Activated naive CD4-positive, alpha-beta T cell treated with anti-CD3 and anti-CD28 coated beads, Interleukin-2, amount 10 ng/mL, durations not matched to agents 7 days and 5 days (primary cell): ENCODE data around the gene MBOAT2.

Experiments used
- CTCF ChIA-PET: fragments of 350-600 bp; sonication (Branson Sonifier 250); formaldehyde crosslinking; loops from one replicate; lab custom pipeline; 2021; ENCODE audit warnings: antibody characterized with exemption; lab: Charles Lee
- DNase-seq: peaks from one replicate; pipeline ENCODE4 v3.0.0-alpha.2; 2020
- H3K27ac Mint-ChIP-seq: one replicate; pipeline ENCODE4 v1.8.0; 2021; ENCODE audit warnings: mild to moderate bottlenecking, moderate library complexity, mixed read lengths
- H3K27me3 Mint-ChIP-seq: one replicate; pipeline ENCODE4 v1.8.0; 2021; ENCODE audit warnings: mild to moderate bottlenecking, mixed read lengths
- H3K36me3 Mint-ChIP-seq: one replicate; pipeline ENCODE4 v1.8.0; 2021; ENCODE audit warnings: mixed read lengths
- H3K4me1 Mint-ChIP-seq: one replicate; pipeline ENCODE4 v1.8.0; 2021; ENCODE audit warnings: mixed read lengths
- H3K4me3 Mint-ChIP-seq: one replicate; pipeline ENCODE4 v1.8.0; 2021; ENCODE audit warnings: mild to moderate bottlenecking, moderate library complexity, mixed read lengths
- H3K9me3 Mint-ChIP-seq: one replicate; pipeline ENCODE4 v1.8.0; 2021; ENCODE audit warnings: mixed read lengths

MBOAT2 gene

DNA sequence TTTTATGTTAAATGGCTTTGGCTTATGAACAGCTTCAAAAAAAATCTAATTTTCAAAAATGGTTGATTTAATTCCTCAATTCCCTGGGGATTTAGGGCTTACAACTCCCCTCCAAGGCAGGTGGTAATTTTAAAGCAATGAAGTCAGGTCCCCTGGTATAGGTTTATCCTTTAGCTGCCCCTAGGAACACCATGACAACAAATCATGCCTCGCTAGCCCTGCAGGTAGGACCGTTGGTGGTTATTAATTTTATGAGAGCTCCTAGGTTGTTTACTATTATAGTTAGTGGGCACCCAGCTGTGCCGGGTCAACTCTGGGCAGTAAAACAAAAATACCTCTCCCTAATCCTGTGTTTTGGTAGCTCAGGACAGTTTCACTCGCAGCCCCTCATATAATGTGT is 26.2 kb upstream of the MBOAT2 start:
- Mint-ChIP-seq H3K27ac (no peak overlapping the region), H3K27me3 (peaks cover 28% of the 10 kb centered on the region), H3K4me1 (peaks cover 17% of the 10 kb centered on the region), H3K4me3 (no peak overlapping the region), H3K9me3 (no peaks in the 10 kb centered on the region), H3K36me3 (no peaks in the 10 kb centered on the region)
- CTCF ChIA-PET, result no interaction called here
- no peak for DNase-seq

GRCh38 chr2:9027884-9028283 is 24.4 kb upstream of the MBOAT2 start:
- no peaks in the 10 kb centered on the region for H3K36me3 Mint-ChIP-seq
- peaks cover 25% of the 10 kb centered on the region for H3K27me3 Mint-ChIP-seq
- H3K27ac Mint-ChIP-seq, result no peak overlapping the region
- no peak overlapping the region for H3K4me3 Mint-ChIP-seq
- H3K4me1 Mint-ChIP-seq, result peaks cover 3% of the 10 kb centered on the region
- DNase-seq, result no peak
- no peaks in the 10 kb centered on the region for H3K9me3 Mint-ChIP-seq
- CTCF ChIA-PET, result no interaction called here

- CTCF ChIA-PET, result no interaction called here
- no peak for DNase-seq
- H3K9me3 Mint-ChIP-seq, result no peaks in the 10 kb centered on the region
- peaks cover 29% of the 10 kb centered on the region for H3K27me3 Mint-ChIP-seq
- no peak overlapping the region for H3K4me3 Mint-ChIP-seq
- no peaks in the 10 kb centered on the region for H3K4me1 Mint-ChIP-seq
- H3K36me3 Mint-ChIP-seq, result no peaks in the 10 kb centered on the region
- no peak overlapping the region for H3K27ac Mint-ChIP-seq
Observed at GRCh38 chr2:9025746-9026145, 22.3 kb upstream of the MBOAT2 start.

- no peaks in the 10 kb centered on the region for H3K9me3 Mint-ChIP-seq
- no peak overlapping the region for H3K4me3 Mint-ChIP-seq
- H3K4me1 Mint-ChIP-seq, result no peaks in the 10 kb centered on the region
- no peak for DNase-seq
- H3K27ac Mint-ChIP-seq, result no peak overlapping the region
- no peaks in the 10 kb centered on the region for H3K36me3 Mint-ChIP-seq
- H3K27me3 Mint-ChIP-seq, result peaks cover 29% of the 10 kb centered on the region
- CTCF ChIA-PET, result no interaction called here
Observed at GRCh38 chr2:9024575-9024974, 21.1 kb upstream of the MBOAT2 start.

DNA sequence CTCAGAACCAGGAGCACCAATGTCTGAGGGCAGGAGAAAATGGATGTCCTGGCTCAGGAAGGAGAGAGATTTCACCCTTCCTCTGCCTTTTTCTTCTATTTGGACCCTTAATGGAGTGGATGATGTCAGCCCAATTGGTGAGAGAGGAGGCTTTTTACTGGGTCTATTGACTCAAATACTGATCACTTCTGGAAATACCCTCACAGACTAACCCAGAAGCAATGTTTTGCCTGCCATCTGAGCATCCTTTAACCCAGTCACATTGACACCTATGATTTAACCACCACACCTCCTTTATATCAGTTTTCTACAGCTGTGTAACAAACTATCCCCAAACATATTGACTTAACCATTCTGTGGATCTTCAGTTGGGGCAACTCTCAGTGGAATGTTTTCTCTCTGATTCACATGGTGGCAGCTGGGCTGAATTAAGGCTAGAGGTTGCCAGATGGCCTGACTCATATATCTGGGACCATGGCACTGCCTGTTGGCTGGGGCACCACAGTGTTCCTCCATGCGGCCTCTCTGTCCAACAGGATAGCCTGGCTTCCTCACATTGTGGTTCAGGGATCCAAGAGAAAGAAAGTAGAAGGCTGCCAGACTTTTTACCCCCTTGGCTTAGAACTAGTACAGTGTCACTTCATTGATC is 18.2 kb upstream of the MBOAT2 start:
- Mint-ChIP-seq H3K9me3 (no peaks in the 10 kb centered on the region), H3K4me1 (no peaks in the 10 kb centered on the region), H3K4me3 (no peak overlapping the region), H3K27ac (no peak overlapping the region), H3K36me3 (no peaks in the 10 kb centered on the region), H3K27me3 (peaks cover 29% of the 10 kb centered on the region)
- CTCF ChIA-PET, result no interaction called here
- no peak for DNase-seq

GRCh38 chr2:9020267-9020666 is 16.8 kb upstream of the MBOAT2 start:
- peaks cover 24% of the 10 kb centered on the region for H3K27me3 Mint-ChIP-seq
- no peak for DNase-seq
- H3K9me3 Mint-ChIP-seq, result no peaks in the 10 kb centered on the region
- CTCF ChIA-PET, result no interaction called here
- no peak overlapping the region for H3K4me3 Mint-ChIP-seq
- H3K36me3 Mint-ChIP-seq, result no peaks in the 10 kb centered on the region
- H3K27ac Mint-ChIP-seq, result no peak overlapping the region
- no peaks in the 10 kb centered on the region for H3K4me1 Mint-ChIP-seq

- Mint-ChIP-seq H3K27me3 (peaks cover 27% of the 10 kb centered on the region), H3K4me1 (no peaks in the 10 kb centered on the region), H3K27ac (no peak overlapping the region), H3K4me3 (no peak overlapping the region), H3K36me3 (no peaks in the 10 kb centered on the region), H3K9me3 (no peaks in the 10 kb centered on the region)
- no peak for DNase-seq
- CTCF ChIA-PET, result no interaction called here
Observed at GRCh38 chr2:9018534-9018933, 15.1 kb upstream of the MBOAT2 start.

DNA sequence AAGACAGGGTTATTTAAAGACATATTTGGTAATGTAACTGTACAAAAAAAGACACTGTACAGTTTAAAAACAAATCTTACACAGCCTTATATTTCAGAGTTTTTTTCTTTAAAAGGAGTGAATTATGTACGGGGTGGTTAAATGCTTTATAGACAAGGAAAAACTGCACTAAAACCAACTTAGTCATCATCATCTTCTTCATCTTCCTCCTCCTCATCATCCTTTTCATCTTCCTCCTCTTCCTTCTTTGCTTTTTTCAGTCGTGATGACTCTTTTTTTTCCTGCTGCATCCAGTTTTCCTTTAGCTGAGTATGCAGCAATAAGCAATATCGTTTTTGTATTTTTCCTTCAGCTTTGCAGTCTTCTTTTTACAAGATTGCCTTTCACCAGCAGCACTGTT is 14.6 kb upstream of the MBOAT2 start:
- no peak overlapping the region for H3K4me3 Mint-ChIP-seq

GRCh38 chr2:9017411-9017810 is 13.9 kb upstream of the MBOAT2 start:
- CTCF ChIA-PET, result interaction anchor here (0.7 kb wide), 1 partner anchor 122 kb away, joined by 3 read pairs; no protein-coding TSS in a partner anchor
- no peak for DNase-seq
- H3K4me1 Mint-ChIP-seq, result no peaks in the 10 kb centered on the region
- H3K9me3 Mint-ChIP-seq, result no peaks in the 10 kb centered on the region
- H3K27ac Mint-ChIP-seq, result no peak overlapping the region
- no peak overlapping the region for H3K4me3 Mint-ChIP-seq
- no peaks in the 10 kb centered on the region for H3K36me3 Mint-ChIP-seq
- peaks cover 36% of the 10 kb centered on the region for H3K27me3 Mint-ChIP-seq

More for the DNA sequence above, 14.6 kb upstream of the MBOAT2 start:
- H3K9me3 Mint-ChIP-seq, result no peaks in the 10 kb centered on the region
- no peaks in the 10 kb centered on the region for H3K36me3 Mint-ChIP-seq
- CTCF ChIA-PET, result interaction anchor here (0.7 kb wide), 1 partner anchor 121 kb away, joined by 3 read pairs; no protein-coding TSS in a partner anchor
- H3K27me3 Mint-ChIP-seq, result peaks cover 31% of the 10 kb centered on the region
- no peaks in the 10 kb centered on the region for H3K4me1 Mint-ChIP-seq
- H3K27ac Mint-ChIP-seq, result no peak overlapping the region
- DNase-seq, result no peak

DNA sequence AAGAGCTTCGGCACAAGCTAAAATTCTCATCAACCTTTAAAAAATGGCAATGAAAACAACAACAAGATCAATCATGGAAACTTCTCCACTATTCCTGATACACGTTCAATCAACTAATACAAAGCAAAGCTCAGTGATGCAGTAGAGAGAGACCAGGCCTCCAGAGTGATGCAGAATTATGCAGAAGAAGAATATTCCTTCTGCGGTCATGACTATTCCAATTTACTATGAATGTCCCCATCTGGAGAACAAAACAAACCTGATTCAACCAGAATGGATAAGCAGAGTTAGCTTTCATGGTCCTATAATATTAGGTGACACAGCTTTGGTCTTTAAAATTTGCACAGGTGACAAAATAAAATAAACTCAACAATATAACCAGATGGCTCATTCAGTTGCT is 12.5 kb upstream of the MBOAT2 start:
- no peak for DNase-seq
- Mint-ChIP-seq H3K36me3 (no peaks in the 10 kb centered on the region), H3K27ac (no peak overlapping the region)

DNA sequence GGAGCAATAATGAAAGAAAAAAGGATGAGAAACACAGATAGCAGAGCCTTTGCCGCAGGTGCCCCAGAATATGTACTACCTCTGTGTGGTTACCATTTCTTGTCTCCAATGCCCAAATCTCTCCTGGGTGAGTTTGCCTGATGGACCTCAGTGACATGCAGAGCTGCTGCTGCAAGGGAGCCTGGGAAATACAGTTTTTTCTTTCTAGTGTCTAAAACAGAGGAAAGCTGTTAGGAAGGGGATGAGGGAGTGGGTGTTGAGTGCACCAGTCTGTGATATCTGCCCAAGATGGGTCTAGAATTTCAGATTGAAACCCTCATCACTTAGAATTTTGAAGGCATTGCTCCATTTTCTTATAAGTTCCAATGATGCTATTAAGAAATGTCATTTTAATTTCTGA is 9.9 kb upstream of the MBOAT2 start:
- Mint-ChIP-seq H3K27ac (no peak overlapping the region), H3K4me3 (no peak overlapping the region), H3K4me1 (no peaks in the 10 kb centered on the region), H3K27me3 (peaks cover 28% of the 10 kb centered on the region), H3K9me3 (no peaks in the 10 kb centered on the region), H3K36me3 (no peaks in the 10 kb centered on the region)
- DNase-seq, result no peak
- CTCF ChIA-PET, result no interaction called here

More for the DNA sequence above, 12.5 kb upstream of the MBOAT2 start:
- Mint-ChIP-seq H3K4me3 (no peak overlapping the region), H3K9me3 (no peaks in the 10 kb centered on the region), H3K4me1 (no peaks in the 10 kb centered on the region), H3K27me3 (peaks cover 34% of the 10 kb centered on the region)
- CTCF ChIA-PET, result no interaction called here

- no peaks in the 10 kb centered on the region for H3K9me3 Mint-ChIP-seq
- H3K36me3 Mint-ChIP-seq, result no peaks in the 10 kb centered on the region
- H3K27ac Mint-ChIP-seq, result no peak overlapping the region
- CTCF ChIA-PET, result no interaction called here
- DNase-seq, result no peak
- H3K4me3 Mint-ChIP-seq, result no peak overlapping the region
- H3K4me1 Mint-ChIP-seq, result no peaks in the 10 kb centered on the region
- H3K27me3 Mint-ChIP-seq, result peaks cover 21% of the 10 kb centered on the region
Observed at GRCh38 chr2:9010866-9011265, 7.4 kb upstream of the MBOAT2 start.

DNA sequence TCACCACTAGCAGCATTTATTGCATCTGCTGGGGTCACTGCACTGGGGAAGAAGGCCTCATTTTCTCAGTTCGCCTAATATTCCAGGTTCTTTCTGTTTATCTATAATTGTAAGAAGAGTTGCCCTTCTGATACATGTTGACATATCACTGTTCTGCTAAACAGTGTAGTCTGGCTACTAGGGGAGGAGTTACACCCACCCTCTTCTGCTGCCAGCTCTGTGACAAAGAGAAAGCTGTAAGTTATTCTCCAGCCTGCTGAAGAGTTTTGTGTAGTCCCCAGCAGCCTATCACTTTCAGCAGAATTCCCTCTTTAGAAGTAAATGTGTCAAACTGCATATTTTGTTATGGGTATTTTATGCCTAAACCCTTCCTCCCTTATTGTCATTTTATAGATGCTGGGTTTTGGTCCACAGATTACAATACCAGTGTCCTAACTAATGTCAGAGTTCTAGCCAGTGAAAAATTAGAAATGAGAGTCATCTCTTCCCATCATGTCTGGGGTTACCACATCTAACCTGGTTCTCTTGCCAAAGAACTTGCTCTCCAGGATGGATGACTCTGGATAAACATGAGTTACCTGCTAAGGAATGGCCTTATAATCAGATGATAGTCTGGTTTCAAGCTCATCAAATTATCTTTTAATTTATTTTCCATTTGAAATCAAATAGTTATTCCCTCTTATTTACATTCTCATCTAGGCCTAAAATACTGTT is 5.6 kb upstream of the MBOAT2 start:
- Mint-ChIP-seq H3K27ac (no peak overlapping the region), H3K4me1 (peaks cover 9% of the 10 kb centered on the region), H3K27me3 (peaks cover 21% of the 10 kb centered on the region), H3K9me3 (no peaks in the 10 kb centered on the region), H3K4me3 (no peak overlapping the region), H3K36me3 (no peaks in the 10 kb centered on the region)
- CTCF ChIA-PET, result no interaction called here
- no peak for DNase-seq

DNA sequence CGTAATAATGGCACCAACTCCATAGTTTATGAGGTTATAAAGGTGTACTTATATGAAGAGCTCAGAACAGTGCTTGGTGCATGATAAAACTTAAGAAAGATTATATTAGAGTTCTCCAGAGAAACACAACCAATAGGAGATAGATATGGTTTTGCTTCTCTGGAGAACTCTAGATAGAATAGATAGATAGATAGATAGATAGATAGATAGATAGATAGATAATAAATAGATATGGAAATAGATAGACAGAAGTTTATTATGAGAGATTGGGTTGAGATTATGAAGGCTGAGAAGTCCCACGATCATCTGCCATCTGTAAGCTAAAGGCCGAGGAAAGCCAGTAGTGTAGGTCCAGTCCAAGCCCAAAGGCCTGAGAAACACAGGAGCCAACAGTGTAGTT is 2.9 kb upstream of the MBOAT2 start:
- H3K27me3 Mint-ChIP-seq, result peaks cover 18% of the 10 kb centered on the region
- no peak overlapping the region for H3K27ac Mint-ChIP-seq
- H3K4me3 Mint-ChIP-seq, result no peak overlapping the region
- H3K36me3 Mint-ChIP-seq, result no peaks in the 10 kb centered on the region
- peaks cover 13% of the 10 kb centered on the region for H3K4me1 Mint-ChIP-seq
- CTCF ChIA-PET, result interaction anchor here (1.2 kb wide), 1 partner anchor 29 kb away, joined by 3 read pairs; no protein-coding TSS in a partner anchor
- no peak for DNase-seq
- no peaks in the 10 kb centered on the region for H3K9me3 Mint-ChIP-seq
